HepG2 (cell line): Measurements from ENCODE around the gene HHLA2. TPM values are rescaled to one million over a fixed set of nuclear protein-coding genes. Genes with fewer than 3 reads are reported as not detected.

Experiments used
- ATAC-seq: fragments of 200-7000 bp; cut with Tn5 transposase; 3 replicates; pipeline ENCODE4 v1.9.1; 2020; ENCODE audit warnings: mild to moderate bottlenecking, moderate library complexity
- BruUV-seq: library from RNA; stranded (reverse); fragments of 400-500 nt; replicated peaks from 2 replicates; lab custom pipeline; 2021; lab: Mats Ljungman, UMichigan
- CTCF ChIA-PET: fragments of 300-600 bp; formaldehyde crosslinking; extraction: SDS; loops from one replicate; lab custom pipeline; 2021; ENCODE audit warnings: low total read pairs, inconsistent platforms, low intra/inter-chr PET ratio; lab: Yijun Ruan, JAX
- POLR2A ChIA-PET: fragments of 350-600 bp; sonication (Branson Sonifier 250); formaldehyde crosslinking; loops from one replicate; lab custom pipeline; 2020; ENCODE audit warnings: antibody characterized with exemption, inconsistent platforms; lab: Yijun Ruan, JAX
- DNase-seq: peaks from one replicate; pipeline ENCODE4 v3.0.0-alpha.2; 2015; ENCODE audit warnings: low spot score
- FAIRE-seq: peaks from 3 replicates; lab custom pipeline; 2011; peaks lifted over from hg19 to GRCh38; lab: Jason Lieb, UNC
- H2AFZ ChIP-seq: one replicate; pipeline ENCODE4 v1.6.1; 2011; ENCODE audit warnings: low read length, inconsistent platforms
- H3K27ac ChIP-seq: fragments of 300-600 bp; 3 replicates; pipeline ENCODE4 v1.8.0; 2011; ENCODE audit warnings: mixed run types, mild to moderate bottlenecking, mixed read lengths, low read length, inconsistent platforms; ENCODE audit not compliant: insufficient read depth; ENCODE audit errors: extremely low read length
- H3K27me3 ChIP-seq, 2 experiments: fragments of 200-600 bp in 1 of 2; 2 replicates in 1 of 2; 3 replicates in 1 of 2; pipeline versions ENCODE4 v1.6.0 to v1.8.0; 2011; ENCODE audit warnings: low read length in 2 of 2, mild to moderate bottlenecking in 2 of 2, moderate library complexity in 2 of 2, inconsistent platforms in 1 of 2; ENCODE audit not compliant: insufficient read depth in 2 of 2, control insufficient read depth in 1 of 2
- H3K36me3 ChIP-seq, 2 experiments: fragments of 200-600 bp in 1 of 2; replicated peaks in 1 of 2; 2 replicates in 1 of 2; 3 replicates in 1 of 2; pipeline versions ENCODE4 v1.5.1 to v1.8.0; 2011; ENCODE audit warnings: low read length in 2 of 2, inconsistent platforms in 1 of 2; ENCODE audit not compliant: insufficient read depth in 2 of 2, control insufficient read depth in 1 of 2
- H3K4me1 ChIP-seq: 2 replicates; pipeline ENCODE4 v1.5.1; 2012; ENCODE audit warnings: low read length, inconsistent platforms; ENCODE audit not compliant: insufficient read depth
- H3K4me2 ChIP-seq: 2 replicates; pipeline ENCODE4 v1.6.0; 2011; ENCODE audit warnings: low read depth, low read length, inconsistent platforms
- H3K4me3 ChIP-seq, 3 experiments: fragments of 200-600 bp in 1 of 3; sonication (generic), shearing (Covaris generic) in 1 of 3; replicated peaks in 1 of 3; 2 replicates each; pipeline ENCODE4 v1.5.1; 2011 to 2016; ENCODE audit warnings: low read length in 3 of 3, inconsistent platforms in 2 of 3, low read depth in 2 of 3, mild to moderate bottlenecking in 2 of 3, control low read depth in 1 of 3, mixed read lengths in 1 of 3; ENCODE audit not compliant: insufficient read depth in 1 of 3
- H3K79me2 ChIP-seq: one replicate; pipeline ENCODE4 v1.6.1; 2011; ENCODE audit warnings: low read length, inconsistent platforms; ENCODE audit not compliant: insufficient read depth
- H3K9ac ChIP-seq: 2 replicates; pipeline ENCODE4 v1.6.0; 2011; ENCODE audit warnings: mild to moderate bottlenecking, low read depth, low read length, inconsistent platforms; ENCODE audit not compliant: insufficient read depth
- H3K9me3 ChIP-seq: 2 replicates; pipeline ENCODE4 v1.5.1; 2012; ENCODE audit warnings: mild to moderate bottlenecking, low read length
- H4K20me1 ChIP-seq: 2 replicates; pipeline ENCODE4 v1.6.0; 2011; ENCODE audit warnings: inconsistent platforms, mild to moderate bottlenecking, low read length, moderate library complexity; ENCODE audit not compliant: insufficient read depth
- CENPT ChIP-seq: sonication (generic); formaldehyde crosslinking; IDR thresholded peaks from 2 replicates; pipeline ENCODE4 v1.8.0; 2022; ENCODE audit warnings: low read depth, mild to moderate bottlenecking, moderate library complexity, missing genetic modification reagents
- FOSL1 ChIP-seq: sonication (generic); formaldehyde crosslinking; IDR thresholded peaks from 2 replicates; pipeline ENCODE4 v1.9.0; 2021; ENCODE audit warnings: missing genetic modification reagents, borderline replicate concordance
- MTA1 ChIP-seq: sonication (generic); formaldehyde crosslinking; IDR thresholded peaks from 2 replicates; pipeline ENCODE4 v1.4.0; 2020; ENCODE audit warnings: missing genetic modification reagents, mild to moderate bottlenecking, borderline replicate concordance
- RELA ChIP-seq: sonication (generic); formaldehyde crosslinking; IDR thresholded peaks from 2 replicates; pipeline ENCODE4 v1.4.0; 2020; ENCODE audit warnings: missing genetic modification reagents
- RXRB ChIP-seq: IDR thresholded peaks from 2 replicates; pipeline ENCODE4 v1.6.1; 2016; ENCODE audit warnings: borderline replicate concordance, missing genetic modification reagents, missing compliant biosample characterization
- TBX3 ChIP-seq: fragments of 450-650 bp; IDR thresholded peaks from 2 replicates; pipeline ENCODE4 v1.6.1; 2017; ENCODE audit warnings: antibody characterized with exemption, mild to moderate bottlenecking, inconsistent platforms, borderline replicate concordance
- UBTF ChIP-seq: sonication (generic); formaldehyde crosslinking; IDR thresholded peaks from 2 replicates; pipeline ENCODE4 v1.4.0; 2020; ENCODE audit warnings: mild to moderate bottlenecking, missing genetic modification reagents
- ZBTB4 ChIP-seq: sonication (generic); formaldehyde crosslinking; IDR thresholded peaks from 2 replicates; pipeline ENCODE4 v1.4.0; 2020; ENCODE audit warnings: missing genetic modification reagents, mild to moderate bottlenecking, borderline replicate concordance
- ZFP1 ChIP-seq: IDR thresholded peaks from 2 replicates; pipeline ENCODE4 v1.6.1; 2016
- ZNF142 ChIP-seq: sonication (generic); formaldehyde crosslinking; IDR thresholded peaks from 2 replicates; pipeline ENCODE4 v1.4.0; 2020; ENCODE audit warnings: missing genetic modification reagents
- ZNF224 ChIP-seq: sonication (generic); formaldehyde crosslinking; IDR thresholded peaks from 2 replicates; pipeline ENCODE4 v1.5.0; 2020; ENCODE audit warnings: mild to moderate bottlenecking, missing genetic modification reagents
- ZNF225 ChIP-seq: sonication (generic); formaldehyde crosslinking; IDR thresholded peaks from 2 replicates; pipeline ENCODE4 v1.4.0; 2020; ENCODE audit warnings: mild to moderate bottlenecking, missing genetic modification reagents
- WGBS: methylation state at CpG from one replicate; pipeline ENCODE4 v1.1.6; 2017; ENCODE audit warnings: low lambda C conversion rate; 5-methylcytosine and 5-hydroxymethylcytosine counted together
- in situ Hi-C: cut with HindIII; loops from 2 replicates; pipeline ENCODE4 v1.10.0; 2017; ENCODE audit warnings: low pct_unique_long_range_greater_than_20kb; ENCODE audit not compliant: extremely low pct_ligation_motif_present
- intact Hi-C: fragments of 100-400 bp; cut with micrococcal nuclease; formaldehyde crosslinking; loops from one replicate; pipeline ENCODE4 v1.10.0; 2022; ENCODE audit not compliant: unreplicated experiment
- polyA plus RNA-seq, 8 experiments: library from polyadenylated mRNA; depleted of rRNA in 3 of 8; stranded (reverse) in 7 of 8; unstranded in 1 of 8; fragments of >200 nt; fragmentation: Illumina TruSeq in 4 of 8; extraction: Trizol in 4 of 8; gene quantifications; 2 replicates each; pipeline versions ENCODE4 v1.2.1 to v1.2.3, GENCODE V29; 2011 to 2016; ENCODE audit warnings: low read depth in 4 of 8, missing spikeins in 1 of 8, mixed read lengths in 1 of 8; ENCODE audit not compliant: insufficient read depth in 1 of 8
- total RNA-seq, 5 experiments: library from RNA; depleted of rRNA; stranded (reverse); fragments of >200 nt; fragmentation: Illumina TruSeq; extraction: Trizol; gene quantifications; 2 replicates each; pipeline ENCODE4 v1.2.3, GENCODE V29; 2016; ENCODE audit warnings: low read depth in 1 of 5

HHLA2 gene
- total and polyA plus RNA-seq, 2 of the 13 experiments (the other 11 are each of a cell fraction or from before 2014, with no cell fraction given), result not detected

- TF ChIP-seq ZBTB4 (CRISPR knock-in tag) (no peak), RELA (no peak), CENPT (CRISPR knock-in tag) (no peak), TBX3 (no peak), UBTF (CRISPR knock-in tag) (no peak)
Measured at GRCh38 chr3:108312656-108313055, 16.3 kb downstream of the HHLA2 start (continued).

GRCh38 chr3:108315767-108316301 is 19.5 kb downstream of the HHLA2 start:
- in situ Hi-C loops (no loop called here), intact Hi-C loops (no loop called here)
- FAIRE-seq, result no peak
- Histone ChIP-seq H3K4me3 (no peak overlapping the region), H3K9ac (no peak overlapping the region), H3K4me2 (no peak overlapping the region), H3K79me2 (no peaks in the 10 kb centered on the region), H3K9me3 (no peaks in the 10 kb centered on the region), H3K27ac (no peak overlapping the region), H3K36me3 (no peaks in the 10 kb centered on the region), H3K27me3 (no peaks in the 10 kb centered on the region; a peak in 1 of 5 replicates), H2AFZ (no peak overlapping the region), H4K20me1 (no peaks in the 10 kb centered on the region), H3K4me1 (peaks cover 8% of the 10 kb centered on the region; the same call in 1 of the 2 replicates)
- no TSS peak for BruUV-seq
- POLR2A ChIA-PET, result no interaction called here
- ATAC-seq, result no peak
- CTCF ChIA-PET, result no interaction called here
- WGBS, result 19% methylated on average over 2 of the region's 2 CpGs
- DNase-seq, result no peak
- TF ChIP-seq MTA1 (CRISPR knock-in tag), result no peak
- TF ChIP-seq ZNF142 (CRISPR knock-in tag), result no peak
- no peak for TF ChIP-seq ZFP1
- no peak for TF ChIP-seq RXRB (CRISPR knock-in tag)
- TF ChIP-seq ZNF225, result no peak
- TF ChIP-seq FOSL1, result no peak
- TF ChIP-seq ZNF224 (CRISPR knock-in tag), result no peak
